ENCODE measurements around the gene LMBRD1. TPM values are rescaled to one million over a fixed set of nuclear protein-coding genes. Genes with fewer than 3 reads are reported as not detected.

The LMBRD1 gene
- total RNA-seq, 2 donors from 2014 or later: 44.0 to 49.8 TPM

DNA sequence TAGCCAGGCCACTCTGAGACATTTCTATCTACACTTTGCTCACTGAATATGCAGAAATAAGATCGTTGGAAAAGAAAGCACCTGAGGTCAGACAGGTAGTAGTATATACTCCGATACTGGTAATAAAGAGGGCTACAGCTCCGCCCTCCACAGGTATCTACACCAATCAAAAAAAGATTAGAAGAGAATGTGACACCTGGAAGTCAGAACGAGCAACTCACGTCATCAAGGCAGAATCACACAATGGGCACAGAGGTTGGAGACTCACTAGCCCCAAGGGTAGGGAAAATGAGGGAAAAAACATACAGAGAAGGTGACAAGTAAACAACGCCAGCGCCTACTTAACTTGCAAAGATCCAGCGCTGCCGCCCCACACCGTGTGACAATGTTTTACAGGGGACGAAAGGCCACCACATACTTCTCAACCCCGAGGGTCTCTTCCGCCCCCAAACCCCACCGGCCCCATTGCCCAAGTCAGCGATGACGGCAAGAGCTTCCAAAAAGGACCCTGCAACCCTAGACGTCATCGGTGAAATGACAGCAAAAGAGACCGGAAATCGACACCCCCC lies 653 bp downstream of the LMBRD1 start:
- peak overlapping the region; percentile 86 to 97 for H3K27ac ChIP-seq
- no peak for DNase-seq (ENCODE audit: low spot score)

DNA sequence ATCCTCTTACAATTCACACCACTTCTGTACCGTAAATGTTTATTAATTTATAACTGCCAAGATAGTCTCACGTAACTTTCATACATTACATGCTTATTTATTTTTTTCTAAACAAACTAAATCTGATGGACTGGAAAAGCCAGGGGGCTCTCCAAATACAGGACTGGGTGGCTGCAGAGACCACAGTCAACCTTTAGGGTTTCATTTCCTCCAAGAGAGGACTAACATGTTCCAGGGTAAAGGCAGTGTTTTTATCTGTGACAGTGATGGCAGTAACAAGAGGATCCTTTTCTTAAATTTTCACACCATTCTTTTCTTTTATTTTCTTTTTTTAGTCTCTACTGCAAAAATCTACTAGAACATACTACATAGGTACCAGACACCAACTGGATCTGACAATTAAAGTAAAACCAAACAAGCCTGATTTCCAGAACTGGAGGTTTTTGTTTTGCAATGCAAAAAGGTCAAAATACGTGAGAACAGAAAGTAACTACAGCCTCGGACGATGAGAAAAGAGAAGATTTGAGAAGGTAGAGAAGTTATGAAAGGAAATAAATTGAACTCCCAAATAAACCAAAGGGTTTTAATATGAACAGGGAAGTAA lies 1.2 kb downstream of the LMBRD1 start:
- Histone ChIP-seq H3K27ac (peak overlapping the region; percentile 86 to 97), H3K27me3 (replicated peaks; ENCODE audit: insufficient read depth) (no peaks in the 10 kb centered on the region), H3K4me3 (peak overlapping the region; percentile 82), H3K4me1 (ENCODE audit: control insufficient read depth in 1 of 2, low read depth in 2 of 2) (peaks cover 17 to 32% of the 10 kb centered on the region in 2 donors), H3K9me3 (no peaks in the 10 kb centered on the region), H3K36me3 (no peaks in the 10 kb centered on the region)
- ATAC-seq (ENCODE audit: insufficient number of reproducible peaks, low FRiP score, low read depth): no peak
- TF ChIP-seq, protein P1, sequence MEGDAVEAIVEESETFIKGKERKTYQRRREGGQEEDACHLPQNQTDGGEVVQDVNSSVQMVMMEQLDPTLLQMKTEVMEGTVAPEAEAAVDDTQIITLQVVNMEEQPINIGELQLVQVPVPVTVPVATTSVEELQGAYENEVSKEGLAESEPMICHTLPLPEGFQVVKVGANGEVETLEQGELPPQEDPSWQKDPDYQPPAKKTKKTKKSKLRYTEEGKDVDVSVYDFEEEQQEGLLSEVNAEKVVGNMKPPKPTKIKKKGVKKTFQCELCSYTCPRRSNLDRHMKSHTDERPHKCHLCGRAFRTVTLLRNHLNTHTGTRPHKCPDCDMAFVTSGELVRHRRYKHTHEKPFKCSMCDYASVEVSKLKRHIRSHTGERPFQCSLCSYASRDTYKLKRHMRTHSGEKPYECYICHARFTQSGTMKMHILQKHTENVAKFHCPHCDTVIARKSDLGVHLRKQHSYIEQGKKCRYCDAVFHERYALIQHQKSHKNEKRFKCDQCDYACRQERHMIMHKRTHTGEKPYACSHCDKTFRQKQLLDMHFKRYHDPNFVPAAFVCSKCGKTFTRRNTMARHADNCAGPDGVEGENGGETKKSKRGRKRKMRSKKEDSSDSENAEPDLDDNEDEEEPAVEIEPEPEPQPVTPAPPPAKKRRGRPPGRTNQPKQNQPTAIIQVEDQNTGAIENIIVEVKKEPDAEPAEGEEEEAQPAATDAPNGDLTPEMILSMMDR (IDR thresholded peaks at IDR 0.05): no peak
- DNase-seq (ENCODE audit: low spot score): no peak

More for the DNA sequence above, 653 bp downstream of the LMBRD1 start:
- H3K9me3 ChIP-seq: no peaks in the 10 kb centered on the region
- H3K4me3 ChIP-seq: peak overlapping the region; percentile 82
- TF ChIP-seq, protein P1 (IDR thresholded peaks at IDR 0.05): no peak
- ATAC-seq (ENCODE audit: insufficient number of reproducible peaks, low FRiP score, low read depth): no peak
- no peaks in the 10 kb centered on the region for H3K36me3 ChIP-seq
- H3K27me3 ChIP-seq (replicated peaks; ENCODE audit: insufficient read depth): no peaks in the 10 kb centered on the region
- H3K4me1 ChIP-seq (ENCODE audit: control insufficient read depth in 1 of 2, low read depth in 2 of 2): peaks cover 13 to 26% of the 10 kb centered on the region in 2 donors

DNA sequence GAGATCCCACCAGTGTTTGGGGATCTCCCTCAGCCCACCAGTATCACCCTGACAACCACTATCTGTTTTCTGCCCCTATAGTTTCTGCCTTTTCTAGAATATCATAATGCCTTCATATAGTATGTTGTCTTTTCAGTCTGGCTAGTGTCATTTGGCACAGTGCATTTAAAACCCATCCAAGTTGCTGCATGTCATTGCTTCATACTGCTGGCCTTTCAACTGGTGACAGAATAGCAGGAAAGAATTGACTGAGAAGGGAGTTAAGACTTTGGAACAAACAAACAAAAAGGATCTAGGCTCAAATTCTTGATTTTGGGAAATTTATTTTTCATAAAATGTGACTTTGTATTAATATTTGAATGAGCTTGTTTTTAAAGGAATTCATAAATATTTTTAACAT lies 4.5 kb downstream of the LMBRD1 start:
- Histone ChIP-seq H3K36me3 (no peaks in the 10 kb centered on the region), H3K9me3 (no peaks in the 10 kb centered on the region), H3K4me3 (no peak overlapping the region), H3K27me3 (replicated peaks; ENCODE audit: insufficient read depth) (no peaks in the 10 kb centered on the region), H3K4me1 (ENCODE audit: control insufficient read depth in 1 of 2, low read depth in 2 of 2) (peaks cover 17 to 31% of the 10 kb centered on the region in 2 donors), H3K27ac (peak overlapping the region in 1 of 2 donors; percentile 73)
- DNase-seq (ENCODE audit: low spot score) (no peak), ATAC-seq (ENCODE audit: insufficient number of reproducible peaks, low FRiP score, low read depth) (no peak)
- TF ChIP-seq, protein P1 (IDR thresholded peaks at IDR 0.05): no peak

DNA sequence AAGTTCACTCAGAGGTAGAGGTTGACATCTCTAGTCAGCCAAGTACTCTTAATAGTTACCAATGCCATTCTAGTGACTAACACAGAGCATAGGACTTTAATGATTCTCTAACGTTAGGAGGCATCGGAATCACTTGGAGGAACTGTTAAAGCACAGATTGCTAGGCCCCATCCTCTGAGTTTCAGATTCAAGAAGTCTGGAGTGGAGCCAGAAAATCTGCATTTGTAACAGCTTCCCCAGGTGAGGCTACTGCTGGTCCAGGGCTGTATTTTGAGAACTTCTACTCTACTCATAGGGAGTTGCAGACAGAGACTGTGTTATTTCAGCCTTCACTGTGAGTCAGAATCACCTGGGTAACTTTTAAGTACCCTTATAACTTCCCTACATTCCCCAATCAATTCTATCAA lies 5.7 kb downstream of the LMBRD1 start:
- ATAC-seq (ENCODE audit: insufficient number of reproducible peaks, low FRiP score, low read depth): no peak
- Histone ChIP-seq H3K9me3 (no peaks in the 10 kb centered on the region), H3K27me3 (replicated peaks; ENCODE audit: insufficient read depth) (no peaks in the 10 kb centered on the region)

DNA sequence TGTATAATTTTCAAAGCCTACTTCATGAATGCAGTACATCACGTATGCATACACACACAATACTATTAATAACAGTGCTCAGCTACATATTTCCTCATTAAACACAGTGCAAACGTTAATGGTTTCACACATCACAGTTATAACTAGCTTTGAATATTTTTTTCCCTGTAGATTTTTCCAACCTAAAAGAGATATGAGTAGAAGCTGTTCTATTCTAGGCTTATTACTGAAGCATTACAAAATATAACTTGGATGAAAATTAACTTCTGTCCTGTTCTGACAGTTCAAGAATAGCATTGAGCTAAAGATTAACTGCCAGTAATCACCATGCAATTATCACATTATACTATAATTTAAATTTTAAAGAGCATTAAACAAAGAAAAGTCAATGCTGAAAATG lies 6.2 kb downstream of the LMBRD1 start:
- TF ChIP-seq, protein P1 (IDR thresholded peaks at IDR 0.05): no peak
- Histone ChIP-seq H3K27me3 (replicated peaks; ENCODE audit: insufficient read depth) (no peaks in the 10 kb centered on the region), H3K27ac (peak overlapping the region; percentile 38 to 73), H3K9me3 (no peaks in the 10 kb centered on the region), H3K36me3 (no peaks in the 10 kb centered on the region), H3K4me1 (ENCODE audit: control insufficient read depth in 1 of 2, low read depth in 2 of 2) (peaks cover 19 to 24% of the 10 kb centered on the region in 2 donors), H3K4me3 (no peak overlapping the region)
- ATAC-seq (ENCODE audit: insufficient number of reproducible peaks, low FRiP score, low read depth): no peak
- no peak for DNase-seq (ENCODE audit: low spot score)

More for the DNA sequence above, 5.7 kb downstream of the LMBRD1 start:
- H3K27ac ChIP-seq: peak overlapping the region; percentile 38 to 73
- TF ChIP-seq, protein P1 (IDR thresholded peaks at IDR 0.05): no peak
- no peak overlapping the region for H3K4me3 ChIP-seq
- H3K36me3 ChIP-seq: no peaks in the 10 kb centered on the region
- H3K4me1 ChIP-seq (ENCODE audit: control insufficient read depth in 1 of 2, low read depth in 2 of 2): peaks cover 21 to 29% of the 10 kb centered on the region in 2 donors
- no peak for DNase-seq (ENCODE audit: low spot score)

Data from thoracic aorta (tissue), 2 donors.